NCI-H1930 (cell line): Measurements from ENCODE around the gene ADGRE3.
"Not testable (repeated sequence)": the region's sequence is repeated elsewhere in the genome, so short reads cannot be mapped to it uniquely, and the experiment has no call there.

ENCODE experiments used
- DNase-seq, 2 experiments: peaks; one replicate each; lab custom pipeline; 2025; lab: John Stamatoyannopoulos, UW

ADGRE3 gene

GRCh38 chr19:14661372-14661924 lies 13.2 kb downstream of the ADGRE3 start:
- DNase-seq = no peak

GRCh38 chr19:14659874-14660489 lies 14.7 kb downstream of the ADGRE3 start:
- DNase-seq = no peak

GRCh38 chr19:14655726-14656125 lies 18.9 kb downstream of the ADGRE3 start:
- DNase-seq = no peak

- no peak for DNase-seq
These were observed 19.7 kb downstream of the ADGRE3 start for GRCh38 chr19:14654786-14655560.

GRCh38 chr19:14650161-14650560 lies 24.5 kb downstream of the ADGRE3 start:
- no peak for DNase-seq

- no peak for DNase-seq
These were observed 25.6 kb downstream of the ADGRE3 start for GRCh38 chr19:14649020-14649419.

GRCh38 chr19:14648506-14648905 lies 26.1 kb downstream of the ADGRE3 start:
- DNase-seq = no peak

- no peak for DNase-seq
These were observed 34.9 kb downstream of the ADGRE3 start for GRCh38 chr19:14639536-14640277.

- peak in 1 of 2 experiments; percentile 15 for DNase-seq
These were observed 42.4 kb downstream of the ADGRE3 start for GRCh38 chr19:14632286-14632685.

GRCh38 chr19:14629557-14629956 lies 45.1 kb downstream of the ADGRE3 start:
- DNase-seq = no peak

- DNase-seq = not testable (repeated sequence)
These were observed 50.2 kb downstream of the ADGRE3 start for GRCh38 chr19:14624491-14624890.

GRCh38 chr19:14619404-14619803 lies 55.2 kb downstream of the ADGRE3 start:
- DNase-seq = no peak

GRCh38 chr19:14616407-14616806 lies 58.2 kb downstream of the ADGRE3 start:
- DNase-seq = no peak

GRCh38 chr19:14615623-14616022 lies 59.0 kb downstream of the ADGRE3 start:
- no peak for DNase-seq

GRCh38 chr19:14614099-14614412 lies 60.6 kb downstream of the ADGRE3 start:
- no peak for DNase-seq

- not testable (repeated sequence) for DNase-seq
These were observed 61.1 kb downstream of the ADGRE3 start for GRCh38 chr19:14613399-14614098.

- no peak for DNase-seq
These were observed 62.0 kb downstream of the ADGRE3 start for GRCh38 chr19:14612657-14613056.

GRCh38 chr19:14612242-14612641 lies 62.4 kb downstream of the ADGRE3 start:
- not testable (repeated sequence) for DNase-seq

GRCh38 chr19:14611051-14611450 lies 63.6 kb downstream of the ADGRE3 start:
- no peak for DNase-seq

- DNase-seq = no peak
These were observed 68.0 kb downstream of the ADGRE3 start for GRCh38 chr19:14606627-14607026.

- no peak for DNase-seq
These were observed 70.7 kb downstream of the ADGRE3 start for GRCh38 chr19:14603990-14604387.

GRCh38 chr19:14599548-14600147 lies 75.0 kb downstream of the ADGRE3 start:
- DNase-seq = no peak
